ENCODE results near the gene CRCP.
A peak's percentile ranks its signal among the peaks of the same experiment; 100 is the strongest.
"Not testable (repeated sequence)": the region's sequence is repeated elsewhere in the genome, so short reads cannot be mapped to it uniquely, and the experiment has no call there.

The CRCP gene

DNA sequence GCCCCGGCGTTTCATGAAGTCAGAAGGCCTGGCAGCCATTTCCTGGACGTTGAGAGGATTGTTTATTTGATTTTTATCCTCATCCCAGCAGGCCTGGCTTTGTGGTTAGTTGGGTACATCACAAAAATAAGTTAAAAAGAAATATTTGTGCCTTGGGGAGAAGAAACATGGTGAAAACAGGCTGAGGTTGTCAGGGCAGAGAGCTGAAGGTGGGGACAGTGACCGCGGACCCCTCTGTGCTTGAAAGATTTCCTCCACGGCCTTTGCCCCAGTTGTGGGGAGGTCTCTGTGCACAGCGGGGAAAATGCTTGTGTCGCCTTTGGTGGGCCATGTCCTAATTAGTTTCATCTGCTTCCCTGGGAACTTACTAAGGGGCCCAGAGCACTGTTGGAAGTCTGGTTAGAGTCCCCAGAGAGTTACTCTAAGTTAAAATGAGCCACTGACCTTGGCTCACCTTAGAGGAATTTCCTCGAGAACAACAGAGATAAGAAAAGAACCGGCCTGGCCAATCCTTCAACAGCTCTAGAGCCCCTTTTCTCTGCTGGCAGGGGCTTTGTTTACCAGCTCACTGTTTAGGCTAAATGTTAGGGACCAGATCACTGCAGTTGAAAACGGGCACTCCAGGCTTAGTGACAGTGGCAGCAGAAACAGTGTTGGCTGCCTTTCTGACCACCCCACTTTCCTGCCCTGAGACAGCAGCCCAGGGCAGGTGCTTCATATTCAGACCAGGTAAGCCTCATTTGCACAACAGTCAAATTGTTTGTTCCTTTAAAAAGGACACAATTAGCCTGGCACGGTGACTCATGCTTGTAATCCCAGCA, 37.9 kb downstream of the CRCP start:
- no peak for DNase-seq

DNA sequence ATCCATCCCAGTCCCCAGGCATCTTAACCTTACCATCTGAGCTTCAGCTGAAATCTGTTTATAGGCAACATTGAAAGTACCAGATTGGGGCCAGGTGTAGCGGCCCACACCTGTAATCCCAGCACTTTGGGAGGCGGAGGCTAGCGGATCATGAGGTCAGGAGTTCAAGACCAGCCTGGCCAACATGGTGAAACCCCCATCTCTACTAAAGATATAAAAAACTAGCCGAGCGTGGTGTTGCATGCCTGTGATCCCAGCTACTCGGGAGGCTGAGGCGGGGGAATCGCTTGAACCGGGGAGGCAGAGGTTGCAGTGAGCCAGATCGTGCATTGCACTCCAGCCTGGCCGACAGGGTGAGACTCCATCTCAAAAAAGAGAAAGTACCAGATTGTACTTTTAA, 39.0 kb downstream of the CRCP start:
- DNase-seq = no peak

DNA sequence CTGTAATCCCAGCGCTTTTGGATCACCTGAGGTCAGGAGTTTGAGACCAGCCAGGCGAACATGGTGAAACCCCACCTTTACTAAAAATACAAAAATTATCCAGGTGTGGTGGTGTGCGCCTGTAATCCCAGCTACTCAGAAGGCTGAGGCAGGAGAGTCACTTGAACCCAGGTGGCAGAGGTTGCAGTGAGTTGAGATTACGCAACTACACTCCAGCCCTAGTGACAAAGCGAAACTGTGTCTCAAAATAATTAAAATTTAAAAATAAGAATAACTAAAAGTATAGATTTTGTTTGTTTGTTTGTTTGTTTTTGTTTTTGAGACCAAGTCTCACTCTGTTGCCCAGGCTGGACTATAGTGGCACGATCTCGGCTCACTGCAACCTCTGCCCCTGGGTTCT, 41.4 kb downstream of the CRCP start:
- DNase-seq = not testable (repeated sequence)

DNA sequence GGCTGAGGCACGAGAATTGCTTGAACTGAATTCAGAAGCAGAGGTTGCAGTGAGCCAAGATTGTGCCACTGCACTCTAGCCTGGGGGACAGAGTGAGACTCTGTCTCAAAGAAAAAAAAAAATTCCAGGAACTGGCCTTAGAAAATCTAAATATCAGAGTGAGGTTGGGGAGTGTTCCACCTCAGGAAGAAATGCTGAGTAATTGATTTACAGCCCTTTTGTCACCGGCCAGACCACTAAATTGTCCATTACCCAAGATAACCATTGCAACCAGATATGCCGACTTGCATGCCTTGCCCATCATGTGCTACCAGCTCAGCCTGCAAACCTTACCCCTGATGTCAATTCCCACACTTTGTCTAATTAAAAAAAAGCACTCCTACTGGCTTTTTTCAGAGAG, 42.4 kb downstream of the CRCP start:
- DNase-seq = no peak

DNA sequence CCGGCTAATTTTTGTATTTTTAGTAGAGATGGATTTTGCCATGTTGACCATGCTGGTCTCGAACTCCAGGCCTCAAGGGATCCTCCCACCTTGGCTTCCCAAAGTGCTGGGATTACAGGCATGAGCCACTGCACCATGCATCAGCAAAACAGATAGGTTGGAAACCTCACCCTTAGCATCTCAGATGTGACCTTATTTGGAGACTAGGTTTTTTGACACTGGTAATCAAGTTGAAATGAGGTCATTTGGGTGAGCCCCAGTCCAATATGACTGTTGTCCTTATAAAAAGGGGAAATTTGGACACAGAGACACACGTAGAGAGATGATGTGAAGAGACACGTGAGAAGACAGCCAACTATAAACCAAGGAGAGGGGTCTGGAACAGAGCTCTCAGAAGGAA, 48.0 kb downstream of the CRCP start:
- no peak for DNase-seq

DNA sequence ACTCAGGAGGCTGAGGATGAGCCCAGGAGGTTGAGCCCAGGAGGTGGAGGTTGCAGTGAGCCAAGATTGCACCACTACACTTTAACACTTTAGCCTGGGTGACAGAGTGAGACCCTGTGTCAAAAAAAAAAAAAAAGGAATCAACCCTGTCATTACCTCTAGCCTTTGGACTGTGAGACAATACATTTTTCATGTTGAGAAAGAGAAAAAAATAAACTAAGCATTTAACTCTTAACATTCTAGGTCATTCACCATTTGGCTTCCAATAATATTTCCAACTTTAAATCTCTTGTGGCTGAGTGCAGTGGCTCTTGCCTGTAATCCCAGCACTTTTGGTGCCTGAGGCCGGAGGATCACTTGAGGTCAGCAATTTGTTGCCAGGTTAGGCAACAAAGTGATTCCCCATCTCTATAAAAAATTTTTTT, 48.6 kb downstream of the CRCP start:
- DNase-seq = no peak

DNA sequence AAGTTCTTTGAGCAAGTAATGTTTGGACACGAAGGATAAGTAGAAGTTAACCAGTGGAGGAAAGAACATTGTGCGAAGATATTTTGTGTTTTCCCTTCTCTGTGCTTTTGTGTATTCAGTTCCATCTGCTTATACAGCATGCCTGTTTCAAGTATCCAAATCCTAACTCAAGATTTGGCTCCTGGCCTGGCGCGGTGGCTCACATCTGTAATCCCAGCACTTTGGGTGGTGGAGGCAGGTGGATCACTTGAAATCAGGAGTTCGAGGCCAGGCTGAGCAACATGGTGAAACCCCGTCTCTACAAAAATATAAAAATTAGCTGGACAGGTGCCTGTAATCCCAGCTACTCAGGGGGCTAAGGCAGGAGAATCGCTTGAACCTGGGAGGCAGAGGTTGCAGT, 49.7 kb downstream of the CRCP start:
- no peak for DNase-seq

DNA sequence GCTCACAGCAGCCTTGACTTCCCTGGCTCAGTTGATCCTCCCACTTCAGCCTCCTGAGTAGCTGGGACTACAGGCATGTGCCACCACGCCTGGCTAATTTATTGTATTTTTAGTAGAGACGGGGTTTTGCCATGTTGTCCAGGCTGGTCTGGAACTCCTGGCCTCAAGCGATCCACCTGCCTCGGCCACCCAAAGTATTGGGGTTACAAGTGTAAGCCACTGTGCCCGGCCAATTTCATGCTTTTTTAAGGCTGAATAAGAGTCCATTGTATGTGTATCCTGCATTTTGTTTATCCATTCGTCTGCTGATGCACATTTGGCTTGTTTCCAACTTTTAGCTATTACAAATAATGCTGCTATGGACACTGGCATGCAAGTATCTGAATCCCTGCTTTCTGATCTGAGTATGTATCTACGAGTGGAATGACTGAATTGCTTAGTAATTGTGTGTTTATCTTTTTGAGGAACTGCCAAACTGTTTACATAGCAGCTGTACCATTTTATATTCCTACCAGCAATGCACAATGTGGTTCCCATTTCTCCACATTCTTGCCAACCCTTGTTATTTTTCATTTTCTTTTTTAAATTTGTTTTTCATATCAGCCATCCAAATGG, 53.2 kb downstream of the CRCP start:
- peak in 1 of 56 donors; percentile 6 for DNase-seq

DNA sequence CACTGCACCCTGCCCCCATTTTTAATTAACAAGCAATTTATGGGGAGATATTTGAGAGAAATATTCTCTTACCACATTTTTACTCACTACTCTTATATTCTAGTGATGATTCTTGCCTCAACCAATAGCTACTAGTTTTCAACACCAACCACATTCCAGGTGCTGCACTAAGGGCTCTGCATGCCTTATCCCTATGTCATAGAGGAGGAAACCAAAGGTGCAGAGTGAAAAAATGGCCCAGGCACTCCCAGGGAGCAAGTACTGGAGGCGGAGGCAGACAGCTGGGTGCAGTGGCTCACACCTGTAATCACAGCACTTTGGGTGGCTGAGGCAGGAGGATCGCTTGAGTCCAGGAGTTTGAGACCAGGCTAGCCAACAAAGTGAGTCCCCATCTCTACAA, 55.0 kb downstream of the CRCP start:
- no peak for DNase-seq

DNA sequence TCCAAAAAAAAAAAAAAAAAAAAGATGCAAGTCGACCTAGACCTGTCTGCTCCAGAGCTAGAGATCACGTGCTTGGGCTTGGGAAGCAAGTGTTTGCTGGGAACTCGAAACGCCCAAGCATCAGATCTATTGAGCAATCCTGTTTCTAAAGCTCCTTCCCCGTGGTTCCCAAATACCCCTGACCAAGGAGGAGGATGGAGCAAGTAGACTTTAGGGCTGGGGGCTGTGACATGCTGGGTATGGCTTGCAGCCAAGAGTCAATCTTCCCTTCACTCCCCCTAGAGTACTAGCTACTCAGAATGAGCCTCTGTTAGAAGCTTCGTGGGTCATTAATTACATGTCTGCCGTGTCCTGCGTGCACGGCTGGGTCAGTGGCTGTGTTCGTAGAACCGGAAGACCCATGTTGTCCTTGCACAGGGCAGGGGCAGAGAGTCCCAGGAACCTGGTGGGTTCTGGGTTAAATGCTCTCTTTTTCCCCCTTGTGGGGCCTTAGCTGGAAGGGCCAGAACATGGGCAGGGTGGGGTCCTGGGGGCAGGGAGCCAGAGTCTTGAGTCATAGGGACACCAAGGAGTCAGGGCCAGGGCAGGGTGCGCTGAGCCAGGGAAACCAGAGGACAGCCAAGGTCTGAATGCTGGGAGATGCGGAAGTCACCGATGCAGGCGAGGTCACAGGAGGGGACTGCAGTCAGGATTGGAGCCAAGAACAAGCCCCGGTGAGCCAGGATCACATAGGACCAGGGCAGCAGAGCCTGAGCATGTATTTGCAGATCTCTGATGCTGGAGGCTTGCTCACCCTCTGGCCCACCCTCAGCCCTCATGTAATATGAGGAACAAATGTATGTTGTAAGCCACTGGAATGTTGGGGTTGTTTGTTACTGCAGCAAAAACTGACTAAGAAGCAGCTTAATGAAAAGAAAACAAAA, 55.9 kb downstream of the CRCP start:
- peak in 1 of 56 donors; percentile 2 for DNase-seq

DNA sequence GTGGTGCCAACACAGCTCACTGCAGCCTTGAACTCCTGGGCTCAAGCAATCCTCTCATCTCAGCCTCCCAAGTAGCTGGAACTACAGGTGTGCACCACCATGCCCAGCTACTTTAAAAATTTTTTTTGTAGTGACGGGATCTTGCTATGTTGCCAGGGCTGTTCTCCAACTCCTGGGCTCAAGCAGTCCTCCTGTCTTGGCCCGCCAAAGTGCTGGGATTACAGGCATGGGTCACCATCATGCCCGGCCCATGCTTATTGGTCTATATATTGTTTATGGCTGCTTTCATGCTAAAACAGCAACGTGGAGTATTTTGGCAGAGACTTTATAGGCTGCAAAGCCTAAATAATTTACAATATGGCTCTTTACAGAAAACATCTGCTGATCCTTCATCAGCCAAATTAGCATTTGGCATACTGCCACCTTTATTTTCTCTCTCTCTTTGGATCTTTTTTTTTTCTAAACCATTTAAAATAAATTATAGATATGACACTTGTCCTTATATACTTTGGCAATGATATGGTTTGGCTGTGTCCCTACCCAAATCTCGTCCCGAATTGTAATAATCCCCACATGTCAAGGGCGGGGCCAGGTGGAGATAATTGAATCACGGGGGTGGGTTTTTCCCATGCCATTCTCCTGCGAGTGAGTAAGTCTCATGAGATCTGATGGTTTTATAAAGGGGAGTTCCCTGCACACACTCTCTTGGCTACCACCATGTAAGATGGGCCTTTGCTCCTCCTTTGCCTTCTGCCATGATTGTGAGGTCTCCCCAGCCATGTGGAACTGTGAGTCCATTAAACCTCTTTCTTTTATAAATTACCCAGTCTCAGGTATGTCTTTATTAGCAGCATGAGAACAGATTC, 58.1 kb downstream of the CRCP start:
- not testable (repeated sequence) for DNase-seq

DNA sequence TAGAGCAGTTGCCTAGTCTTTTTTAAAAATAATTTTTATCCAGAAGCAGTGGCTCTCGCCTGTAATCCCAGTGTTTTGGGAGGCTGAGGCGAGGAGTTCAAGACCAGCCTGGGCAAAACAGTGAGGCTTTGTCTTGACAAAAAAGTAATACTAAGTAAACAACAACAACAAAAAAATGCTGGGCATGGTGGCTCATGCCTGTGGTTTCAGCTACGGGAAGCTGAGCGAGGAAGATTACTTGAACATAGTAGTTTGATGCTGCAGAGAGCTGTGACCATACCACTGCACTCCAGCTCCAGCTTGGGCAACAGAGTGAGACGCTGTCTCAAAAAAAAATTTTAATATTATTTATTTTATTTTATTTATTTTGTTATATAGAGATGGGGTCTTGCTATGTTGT, 59.2 kb downstream of the CRCP start:
- DNase-seq = no peak

DNA sequence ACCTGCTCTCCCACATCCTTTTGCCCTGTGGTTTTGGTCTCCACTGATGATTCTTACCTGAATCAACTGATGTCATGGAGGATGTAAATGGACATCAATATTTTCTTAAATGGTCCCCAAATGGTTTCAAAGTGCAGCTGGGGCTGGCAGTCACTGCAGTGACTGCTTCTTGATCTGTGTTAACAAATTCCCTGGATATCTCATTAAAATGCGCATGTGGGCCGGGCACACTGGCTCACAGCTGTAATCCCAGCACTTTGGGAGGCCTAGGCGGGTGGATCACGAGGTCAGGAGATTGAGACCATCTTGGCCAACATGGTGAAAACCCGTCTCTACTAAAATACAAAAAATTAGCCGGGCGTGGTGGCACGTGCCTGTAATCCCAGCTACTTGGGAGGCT, 60.4 kb downstream of the CRCP start:
- not testable (repeated sequence) for DNase-seq

DNA sequence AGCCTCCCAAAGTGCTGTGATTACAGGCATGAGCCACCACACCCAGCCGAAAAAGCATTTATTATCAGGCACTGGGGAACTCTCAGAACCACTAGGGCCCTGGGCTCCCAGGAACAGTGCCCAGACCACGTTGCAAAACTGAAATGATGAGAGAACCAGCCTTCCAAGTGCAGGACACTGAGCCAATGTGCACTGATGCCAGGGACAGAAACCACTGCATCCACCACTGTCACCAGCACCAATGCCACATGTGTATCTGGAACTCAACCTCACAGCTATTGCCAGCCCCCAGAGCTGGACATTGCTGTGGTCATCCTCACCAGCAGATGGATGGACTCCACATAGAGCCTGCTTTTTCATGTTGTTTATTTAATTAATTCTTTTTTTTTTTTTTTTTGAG, 62.3 kb downstream of the CRCP start:
- DNase-seq = no peak

DNA sequence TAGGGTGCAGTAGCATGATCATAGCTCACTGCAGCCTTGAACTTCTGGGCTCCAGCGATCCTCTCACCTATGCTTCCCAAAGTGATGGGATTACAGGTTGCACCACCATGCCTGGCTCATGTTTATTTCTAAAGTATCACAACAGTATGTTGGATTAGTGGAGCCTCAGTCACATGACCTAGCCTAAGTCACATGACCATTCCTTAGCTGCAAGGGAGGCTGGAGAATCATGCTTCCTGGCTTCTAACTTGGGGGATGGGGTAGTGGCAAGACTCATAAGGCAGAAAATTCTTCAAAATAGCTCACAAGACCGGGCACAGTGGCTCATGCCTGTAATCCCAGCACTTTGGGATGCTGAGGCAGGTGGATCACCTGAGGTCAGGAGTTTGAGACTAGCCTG, 63.6 kb downstream of the CRCP start:
- DNase-seq = no peak

DNA sequence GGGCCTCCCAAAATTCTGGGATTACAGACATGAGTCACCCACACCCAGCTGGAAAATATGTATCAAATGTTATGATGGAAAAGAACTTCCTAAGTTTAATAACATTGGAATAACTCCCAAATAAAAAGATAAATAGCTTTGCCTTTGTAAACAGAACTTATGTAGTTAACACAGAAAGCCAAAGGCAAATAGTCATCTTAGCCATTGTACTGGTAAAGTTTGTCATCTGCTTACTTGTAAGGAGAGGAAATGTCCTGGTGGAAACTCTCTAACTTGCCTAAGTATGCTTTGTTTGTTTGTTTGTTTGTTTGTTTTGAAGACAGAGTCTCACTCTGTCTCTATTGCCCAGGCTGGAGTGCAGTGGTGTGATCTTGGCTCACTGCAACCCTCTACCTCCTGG, 66.7 kb downstream of the CRCP start:
- DNase-seq = no peak

DNA sequence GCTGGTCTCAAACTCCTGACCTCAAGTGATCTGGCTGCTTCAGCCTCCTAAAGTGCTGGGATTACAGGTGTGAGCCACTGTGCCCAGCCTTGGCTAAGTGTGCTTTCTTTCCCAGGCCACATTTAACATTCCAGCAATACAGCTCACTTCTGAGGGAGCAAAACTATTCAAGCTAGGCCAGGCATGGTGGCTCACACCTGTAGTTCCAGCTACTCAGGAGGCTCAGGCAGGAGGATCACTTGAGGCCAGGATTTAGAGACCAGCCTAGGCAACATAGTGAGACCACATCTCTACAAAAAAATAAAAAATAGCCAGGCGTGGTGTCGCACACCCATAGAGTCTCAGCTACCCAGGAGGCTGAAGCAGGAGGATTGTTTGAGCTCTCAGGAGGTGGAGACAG, 67.2 kb downstream of the CRCP start:
- DNase-seq = no peak

DNA sequence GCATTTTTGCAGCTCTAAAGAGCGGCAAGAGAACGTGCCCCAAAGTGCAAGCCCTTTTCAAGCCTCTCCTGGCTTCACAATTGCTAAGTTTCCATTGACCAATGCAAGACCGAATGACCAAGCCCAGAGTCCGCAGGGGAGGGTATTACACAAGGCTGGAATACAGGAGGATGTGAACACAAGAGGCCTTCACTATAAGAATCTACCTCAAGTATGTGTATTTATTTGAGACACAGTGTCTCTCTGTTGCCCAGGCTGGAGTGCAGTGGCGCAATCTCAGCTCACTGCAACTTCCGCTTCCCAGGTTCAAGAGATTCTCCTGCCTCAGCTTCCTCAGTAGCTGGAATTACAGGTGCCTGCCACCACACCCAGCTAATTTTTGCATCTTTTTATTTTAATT, 68.3 kb downstream of the CRCP start:
- DNase-seq = no peak

DNA sequence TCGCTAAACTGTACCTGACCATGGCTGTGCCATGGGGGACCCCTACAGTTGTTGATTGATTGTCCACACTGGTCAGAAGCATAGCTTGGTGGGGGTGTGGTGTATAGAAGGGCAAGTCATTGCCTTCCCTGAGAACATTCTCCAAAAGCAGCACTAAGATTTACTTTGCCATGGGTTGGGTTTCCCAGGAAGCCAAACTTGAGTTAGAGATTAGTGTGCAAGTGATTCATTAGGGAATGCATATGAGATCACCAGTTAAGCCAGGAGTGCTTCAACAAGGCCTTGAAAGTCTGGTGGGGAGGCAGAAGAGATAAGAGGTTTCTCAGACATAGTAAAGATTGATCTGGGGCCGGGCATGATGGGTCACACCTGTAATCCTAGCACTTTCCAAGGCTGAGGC, 69.1 kb downstream of the CRCP start:
- no peak for DNase-seq

DNA sequence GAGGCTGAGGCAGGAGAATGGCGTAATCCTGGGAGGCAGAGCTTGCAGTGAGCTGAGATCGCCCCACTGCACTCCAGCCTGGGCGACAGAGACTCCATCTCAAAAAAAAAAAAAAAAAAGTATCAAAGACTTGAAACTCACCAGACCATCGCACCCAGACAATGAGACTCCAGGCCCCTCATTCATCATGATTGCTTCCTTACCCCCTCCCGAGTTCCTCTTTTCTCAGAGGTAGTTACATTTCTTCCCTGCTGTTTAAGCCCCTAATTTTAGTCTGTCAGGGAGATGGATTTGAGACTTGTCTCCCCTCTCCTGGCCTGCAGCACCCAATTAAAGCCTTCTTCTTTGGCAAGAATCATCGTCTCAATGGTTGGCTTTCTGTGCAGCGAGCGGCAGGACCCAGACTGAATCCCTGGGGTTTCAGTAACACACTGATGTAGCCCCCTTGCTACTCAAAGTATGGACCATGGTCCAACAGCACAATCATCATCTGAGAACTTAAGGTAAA, 71.1 kb downstream of the CRCP start:
- no peak for DNase-seq

DNA sequence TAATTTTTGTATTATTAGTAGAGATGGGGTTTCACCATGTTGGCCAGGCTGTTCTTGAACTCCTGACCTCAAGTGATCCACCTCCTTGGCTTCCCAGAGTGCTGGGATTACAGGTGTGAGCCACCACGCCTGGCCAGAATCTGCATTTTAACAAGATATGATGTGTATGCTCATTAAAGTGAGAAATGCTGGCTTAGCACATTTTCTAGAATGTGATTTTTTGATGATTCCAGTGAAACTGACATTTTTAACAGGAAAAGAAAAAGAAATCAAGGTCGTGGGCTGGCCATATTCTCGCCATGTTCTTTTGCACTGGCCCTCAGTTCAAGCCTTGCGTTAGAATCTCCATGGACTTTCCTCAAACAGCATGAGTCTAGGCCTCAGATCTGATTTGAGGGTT, 72.3 kb downstream of the CRCP start:
- DNase-seq = no peak

All from amygdala (tissue), 56 donors.